Measurements from ENCODE around the gene LRIT1.

LRIT1 gene

GRCh38 chr10:84196083-84196482 lies 45.3 kb downstream of the LRIT1 start:
- no peak overlapping the region for H3K4me3 ChIP-seq (ENCODE audit: low read length)
- TF ChIP-seq CTCF (conservative IDR thresholded peaks at IDR 0.05; ENCODE audit: low read depth, low read length), result no peak
- DNase-seq (ENCODE audit: low read depth), result no peak

- TF ChIP-seq CTCF (conservative IDR thresholded peaks at IDR 0.05; ENCODE audit: low read depth, low read length), result no peak
- no peak for DNase-seq (ENCODE audit: low read depth)
- H3K4me3 ChIP-seq (ENCODE audit: low read length), result no peak overlapping the region
These were observed 46.1 kb downstream of the LRIT1 start for GRCh38 chr10:84195044-84195830.

GRCh38 chr10:84194424-84195043 lies 46.8 kb downstream of the LRIT1 start, which contains the start of gene CDHR1:
CDHR1 (plus strand) TSS chr10:84194537; CDS start chr10:84194761, 224 bp downstream.
- no peak for DNase-seq (ENCODE audit: low read depth)
- no peak for TF ChIP-seq CTCF (conservative IDR thresholded peaks at IDR 0.05; ENCODE audit: low read depth, low read length)
- peak within 1 kb of the TSS; percentile 31 for H3K4me3 ChIP-seq (ENCODE audit: low read length)

- TF ChIP-seq CTCF (conservative IDR thresholded peaks at IDR 0.05; ENCODE audit: low read depth, low read length), result no peak
- H3K4me3 ChIP-seq (ENCODE audit: low read length), result peak overlapping the region; percentile 31
These were observed 47.4 kb downstream of the LRIT1 start for GRCh38 chr10:84193846-84194423.

GRCh38 chr10:84193327-84193726 lies 48.0 kb downstream of the LRIT1 start:
- H3K4me3 ChIP-seq (ENCODE audit: low read length), result no peak overlapping the region
- TF ChIP-seq CTCF (conservative IDR thresholded peaks at IDR 0.05; ENCODE audit: low read depth, low read length), result no peak
- DNase-seq (ENCODE audit: low read depth), result no peak

More at GRCh38 chr10:84193846-84194423, 47.4 kb downstream of the LRIT1 start:
- DNase-seq (ENCODE audit: low read depth), result no peak

- DNase-seq (ENCODE audit: low read depth), result no peak
- TF ChIP-seq CTCF (conservative IDR thresholded peaks at IDR 0.05; ENCODE audit: low read depth, low read length), result no peak
- no peak overlapping the region for H3K4me3 ChIP-seq (ENCODE audit: low read length)
These were observed 50.2 kb downstream of the LRIT1 start for GRCh38 chr10:84191106-84191505.

Data from retinal pigment epithelial cell (primary cell).